ENCODE data around the gene SCG2. TPM values are rescaled to one million over a fixed set of nuclear protein-coding genes. Genes with fewer than 3 reads are reported as not detected.

The SCG2 gene
- total and polyA plus RNA-seq, 4 donors, result not detected

DNA sequence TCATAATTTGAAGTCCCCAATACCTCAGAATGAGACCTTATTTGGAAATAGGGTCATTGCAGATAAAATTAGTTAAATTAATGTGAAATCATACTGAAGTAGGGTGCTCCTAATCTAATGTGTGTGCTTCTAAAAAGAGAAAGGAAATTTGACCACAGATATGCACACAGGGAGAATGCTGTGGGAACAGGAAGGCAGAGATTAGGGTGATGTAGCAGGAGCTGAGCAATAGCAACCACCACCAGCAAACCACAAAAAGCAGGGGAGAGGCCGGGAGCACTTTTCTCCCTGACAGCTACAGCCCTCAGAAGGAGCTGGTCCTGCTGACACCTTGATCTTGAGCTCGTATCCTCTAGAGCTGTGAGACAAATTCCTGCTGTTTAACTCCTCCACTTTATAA lies 24.6 kb upstream of the SCG2 start:
- WGBS, result 34% methylated on average over 2 of the region's 2 CpGs

DNA sequence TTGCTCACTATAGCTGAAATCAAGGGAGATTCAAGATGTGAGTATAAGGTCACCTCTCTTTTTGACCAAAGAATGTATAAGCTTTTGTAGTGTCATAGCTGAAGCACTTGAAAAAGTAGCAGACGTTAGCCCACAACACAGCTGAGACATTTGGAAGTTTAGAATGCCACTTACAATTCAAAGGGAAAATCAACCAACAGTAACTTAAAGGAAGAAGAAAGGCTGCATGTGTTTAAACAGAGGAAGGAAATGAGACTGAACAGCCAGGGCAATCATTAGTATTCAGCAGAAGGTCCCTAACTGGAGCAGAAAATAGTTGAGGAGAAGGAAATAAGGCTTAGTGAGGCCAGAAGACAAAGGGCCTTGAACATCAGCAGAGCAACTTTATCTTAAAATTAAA lies 23.5 kb upstream of the SCG2 start:
- WGBS, result 46% methylated on average over 1 of the region's 1 CpG
- H3K4me1 ChIP-seq (ENCODE audit: control insufficient read depth in 4 of 4, insufficient read depth in 4 of 4, low read length in 3 of 4), result no peaks in the 10 kb centered on the region

More for the DNA sequence above, 24.6 kb upstream of the SCG2 start:
- Histone ChIP-seq H3K9ac (ENCODE audit: low read depth in 1 of 2, low read length in 2 of 2) (no peak overlapping the region), H3K9me3 (ENCODE audit: control insufficient read depth in 4 of 4, low read length in 3 of 4) (no peaks in the 10 kb centered on the region), H3K36me3 (ENCODE audit: control insufficient read depth in 4 of 4, insufficient read depth in 3 of 4, low read depth in 1 of 4, low read length in 3 of 4) (no peaks in the 10 kb centered on the region), H3K27me3 (ENCODE audit: control insufficient read depth in 4 of 4, insufficient read depth in 4 of 4, low read length in 3 of 4) (no peaks in the 10 kb centered on the region), H3K27ac (ENCODE audit: low read depth in 1 of 2, low read length in 2 of 2) (no peak overlapping the region), H3K4me3 (ENCODE audit: low read depth in 1 of 3, low read length in 3 of 3) (no peak overlapping the region), H3K4me1 (ENCODE audit: control insufficient read depth in 4 of 4, insufficient read depth in 4 of 4, low read length in 3 of 4) (no peaks in the 10 kb centered on the region)
- TF ChIP-seq, protein P1, sequence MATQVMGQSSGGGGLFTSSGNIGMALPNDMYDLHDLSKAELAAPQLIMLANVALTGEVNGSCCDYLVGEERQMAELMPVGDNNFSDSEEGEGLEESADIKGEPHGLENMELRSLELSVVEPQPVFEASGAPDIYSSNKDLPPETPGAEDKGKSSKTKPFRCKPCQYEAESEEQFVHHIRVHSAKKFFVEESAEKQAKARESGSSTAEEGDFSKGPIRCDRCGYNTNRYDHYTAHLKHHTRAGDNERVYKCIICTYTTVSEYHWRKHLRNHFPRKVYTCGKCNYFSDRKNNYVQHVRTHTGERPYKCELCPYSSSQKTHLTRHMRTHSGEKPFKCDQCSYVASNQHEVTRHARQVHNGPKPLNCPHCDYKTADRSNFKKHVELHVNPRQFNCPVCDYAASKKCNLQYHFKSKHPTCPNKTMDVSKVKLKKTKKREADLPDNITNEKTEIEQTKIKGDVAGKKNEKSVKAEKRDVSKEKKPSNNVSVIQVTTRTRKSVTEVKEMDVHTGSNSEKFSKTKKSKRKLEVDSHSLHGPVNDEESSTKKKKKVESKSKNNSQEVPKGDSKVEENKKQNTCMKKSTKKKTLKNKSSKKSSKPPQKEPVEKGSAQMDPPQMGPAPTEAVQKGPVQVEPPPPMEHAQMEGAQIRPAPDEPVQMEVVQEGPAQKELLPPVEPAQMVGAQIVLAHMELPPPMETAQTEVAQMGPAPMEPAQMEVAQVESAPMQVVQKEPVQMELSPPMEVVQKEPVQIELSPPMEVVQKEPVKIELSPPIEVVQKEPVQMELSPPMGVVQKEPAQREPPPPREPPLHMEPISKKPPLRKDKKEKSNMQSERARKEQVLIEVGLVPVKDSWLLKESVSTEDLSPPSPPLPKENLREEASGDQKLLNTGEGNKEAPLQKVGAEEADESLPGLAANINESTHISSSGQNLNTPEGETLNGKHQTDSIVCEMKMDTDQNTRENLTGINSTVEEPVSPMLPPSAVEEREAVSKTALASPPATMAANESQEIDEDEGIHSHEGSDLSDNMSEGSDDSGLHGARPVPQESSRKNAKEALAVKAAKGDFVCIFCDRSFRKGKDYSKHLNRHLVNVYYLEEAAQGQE (IDR thresholded peaks at IDR 0.05), result no peak
- TF ChIP-seq HNF4G (IDR thresholded peaks at IDR 0.05) (no peak), NR2F2 (IDR thresholded peaks at IDR 0.05) (no peak), EGR1 (IDR thresholded peaks at IDR 0.05; ENCODE audit: low read depth in 2 of 2) (no peak), YY1 (IDR thresholded peaks at IDR 0.05) (no peak), SP1 (IDR thresholded peaks at IDR 0.05) (no peak), FOXA2 (IDR thresholded peaks at IDR 0.05) (no peak), RAD21 (IDR thresholded peaks at IDR 0.05) (no peak), FOXA1 (IDR thresholded peaks at IDR 0.05) (no peak), HNF4A (conservative IDR thresholded peaks at IDR 0.05) (no peak), TAF1 (conservative IDR thresholded peaks at IDR 0.05) (no peak), RXRA (IDR thresholded peaks at IDR 0.05) (no peak)
- TF ChIP-seq, protein P2, sequence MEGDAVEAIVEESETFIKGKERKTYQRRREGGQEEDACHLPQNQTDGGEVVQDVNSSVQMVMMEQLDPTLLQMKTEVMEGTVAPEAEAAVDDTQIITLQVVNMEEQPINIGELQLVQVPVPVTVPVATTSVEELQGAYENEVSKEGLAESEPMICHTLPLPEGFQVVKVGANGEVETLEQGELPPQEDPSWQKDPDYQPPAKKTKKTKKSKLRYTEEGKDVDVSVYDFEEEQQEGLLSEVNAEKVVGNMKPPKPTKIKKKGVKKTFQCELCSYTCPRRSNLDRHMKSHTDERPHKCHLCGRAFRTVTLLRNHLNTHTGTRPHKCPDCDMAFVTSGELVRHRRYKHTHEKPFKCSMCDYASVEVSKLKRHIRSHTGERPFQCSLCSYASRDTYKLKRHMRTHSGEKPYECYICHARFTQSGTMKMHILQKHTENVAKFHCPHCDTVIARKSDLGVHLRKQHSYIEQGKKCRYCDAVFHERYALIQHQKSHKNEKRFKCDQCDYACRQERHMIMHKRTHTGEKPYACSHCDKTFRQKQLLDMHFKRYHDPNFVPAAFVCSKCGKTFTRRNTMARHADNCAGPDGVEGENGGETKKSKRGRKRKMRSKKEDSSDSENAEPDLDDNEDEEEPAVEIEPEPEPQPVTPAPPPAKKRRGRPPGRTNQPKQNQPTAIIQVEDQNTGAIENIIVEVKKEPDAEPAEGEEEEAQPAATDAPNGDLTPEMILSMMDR (IDR thresholded peaks at IDR 0.05; ENCODE audit: low read depth, low read length, missing input control), result no peak
- TF ChIP-seq, protein P3, sequence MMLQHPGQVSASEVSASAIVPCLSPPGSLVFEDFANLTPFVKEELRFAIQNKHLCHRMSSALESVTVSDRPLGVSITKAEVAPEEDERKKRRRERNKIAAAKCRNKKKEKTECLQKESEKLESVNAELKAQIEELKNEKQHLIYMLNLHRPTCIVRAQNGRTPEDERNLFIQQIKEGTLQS (IDR thresholded peaks at IDR 0.05), result no peak
- TF ChIP-seq, protein P4, sequence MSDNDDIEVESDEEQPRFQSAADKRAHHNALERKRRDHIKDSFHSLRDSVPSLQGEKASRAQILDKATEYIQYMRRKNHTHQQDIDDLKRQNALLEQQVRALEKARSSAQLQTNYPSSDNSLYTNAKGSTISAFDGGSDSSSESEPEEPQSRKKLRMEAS (IDR thresholded peaks at IDR 0.05), result no peak
- TF ChIP-seq, protein P5, sequence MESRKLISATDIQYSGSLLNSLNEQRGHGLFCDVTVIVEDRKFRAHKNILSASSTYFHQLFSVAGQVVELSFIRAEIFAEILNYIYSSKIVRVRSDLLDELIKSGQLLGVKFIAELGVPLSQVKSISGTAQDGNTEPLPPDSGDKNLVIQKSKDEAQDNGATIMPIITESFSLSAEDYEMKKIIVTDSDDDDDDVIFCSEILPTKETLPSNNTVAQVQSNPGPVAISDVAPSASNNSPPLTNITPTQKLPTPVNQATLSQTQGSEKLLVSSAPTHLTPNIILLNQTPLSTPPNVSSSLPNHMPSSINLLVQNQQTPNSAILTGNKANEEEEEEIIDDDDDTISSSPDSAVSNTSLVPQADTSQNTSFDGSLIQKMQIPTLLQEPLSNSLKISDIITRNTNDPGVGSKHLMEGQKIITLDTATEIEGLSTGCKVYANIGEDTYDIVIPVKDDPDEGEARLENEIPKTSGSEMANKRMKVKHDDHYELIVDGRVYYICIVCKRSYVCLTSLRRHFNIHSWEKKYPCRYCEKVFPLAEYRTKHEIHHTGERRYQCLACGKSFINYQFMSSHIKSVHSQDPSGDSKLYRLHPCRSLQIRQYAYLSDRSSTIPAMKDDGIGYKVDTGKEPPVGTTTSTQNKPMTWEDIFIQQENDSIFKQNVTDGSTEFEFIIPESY (IDR thresholded peaks at IDR 0.05), result no peak
- no peak for DNase-seq (ENCODE audit: low spot score)

More for the DNA sequence above, 23.5 kb upstream of the SCG2 start:
- Histone ChIP-seq H3K4me3 (ENCODE audit: low read depth in 1 of 3, low read length in 3 of 3) (no peak overlapping the region), H3K9ac (ENCODE audit: low read depth in 1 of 2, low read length in 2 of 2) (no peak overlapping the region), H3K27ac (ENCODE audit: low read depth in 1 of 2, low read length in 2 of 2) (no peak overlapping the region), H3K36me3 (ENCODE audit: control insufficient read depth in 4 of 4, insufficient read depth in 3 of 4, low read depth in 1 of 4, low read length in 3 of 4) (no peaks in the 10 kb centered on the region), H3K9me3 (ENCODE audit: control insufficient read depth in 4 of 4, low read length in 3 of 4) (no peaks in the 10 kb centered on the region), H3K27me3 (ENCODE audit: control insufficient read depth in 4 of 4, insufficient read depth in 4 of 4, low read length in 3 of 4) (peaks cover 0 to 2% (median 0%) of the 10 kb centered on the region in 4 donors)
- TF ChIP-seq JUND (IDR thresholded peaks at IDR 0.05) (no peak), HNF4A (conservative IDR thresholded peaks at IDR 0.05) (no peak), SP1 (IDR thresholded peaks at IDR 0.05) (no peak), EGR1 (IDR thresholded peaks at IDR 0.05; ENCODE audit: low read depth in 2 of 2) (no peak), RAD21 (IDR thresholded peaks at IDR 0.05) (no peak), RXRA (IDR thresholded peaks at IDR 0.05) (no peak), FOXA1 (IDR thresholded peaks at IDR 0.05) (no peak), YY1 (IDR thresholded peaks at IDR 0.05) (no peak)
- TF ChIP-seq, protein P4 (IDR thresholded peaks at IDR 0.05), result no peak
- no peak for DNase-seq (ENCODE audit: low spot score)

Measured in liver (tissue), 9 donors.